Transverse colon (tissue), 4 donors: ENCODE measurements around the gene DOCK3. TPM values are rescaled to one million over a fixed set of nuclear protein-coding genes. Genes with fewer than 3 reads are reported as not detected.

Source experiments
- DNase-seq: peaks from one replicate; pipeline ENCODE4 v3.0.0-alpha.2; 2019
- H3K27ac ChIP-seq, 4 donors: fragments of 200-600 bp; sonication (generic); 2 replicates each; pipeline ENCODE4 v1.5.1; 2016 to 2018; ENCODE audit warnings: inconsistent platforms in 4 of 4
- H3K27me3 ChIP-seq: fragments of 200-600 bp; sonication (generic); 2 replicates; pipeline ENCODE4 v1.5.1; 2017; ENCODE audit warnings: inconsistent platforms
- H3K36me3 ChIP-seq, 4 donors: fragments of 200-600 bp; sonication (generic); 2 replicates each; pipeline ENCODE4 v1.5.1; 2017 to 2019; ENCODE audit warnings: inconsistent platforms in 4 of 4
- H3K4me1 ChIP-seq, 4 donors: fragments of 200-600 bp; sonication (generic); 2 replicates each; pipeline ENCODE4 v1.5.1; 2017 to 2020; ENCODE audit warnings: inconsistent platforms in 4 of 4
- H3K4me3 ChIP-seq, 4 donors: fragments of 200-600 bp; sonication (generic); 1 replicate in 1 of 4; 2 replicates in 3 of 4; pipeline versions ENCODE4 v1.5.1 to v1.6.1; 2017 to 2019; ENCODE audit warnings: inconsistent platforms in 4 of 4
- H3K9me3 ChIP-seq, 2 donors: fragments of 200-600 bp; sonication (generic); 2 replicates each; pipeline ENCODE4 v1.5.1; 2017 to 2019; ENCODE audit warnings: inconsistent platforms in 2 of 2
- CTCF ChIP-seq, 5 experiments: fragments of 200-600 bp in 3 of 5; fragments of 450-650 bp in 2 of 5; sonication (generic) in 3 of 5; IDR thresholded peaks; 1 replicate in 2 of 5; 2 replicates in 3 of 5; pipeline ENCODE4 v1.5.1; 2016 to 2017; ENCODE audit warnings: antibody characterized with exemption in 5 of 5, inconsistent platforms in 3 of 5, mild to moderate bottlenecking in 2 of 5, moderate library complexity in 1 of 5
- EP300 ChIP-seq: sonication (generic); formaldehyde crosslinking; IDR thresholded peaks from one replicate; pipeline ENCODE4 v1.6.1; 2017; ENCODE audit warnings: antibody characterized with exemption, low read depth
- POLR2A ChIP-seq: fragments of 450-650 bp; IDR thresholded peaks from one replicate; pipeline ENCODE4 v1.6.1; 2016; ENCODE audit warnings: antibody characterized with exemption, mild to moderate bottlenecking, moderate library complexity
- POLR2AphosphoS5 ChIP-seq, 3 donors: sonication (generic); formaldehyde crosslinking; IDR thresholded peaks; one replicate each; pipeline ENCODE4 v1.6.1; 2016; ENCODE audit warnings: antibody characterized with exemption in 3 of 3
- WGBS, 2 donors: methylation state at CpG; one replicate each; pipeline ENCODE4 v1.1.5; 2018; ENCODE audit warnings: low coverage in 1 of 2; 5-methylcytosine and 5-hydroxymethylcytosine counted together
- in situ Hi-C, 4 donors: fragments of 200-750 bp; cut with MboI; loops; one replicate each; pipeline versions ENCODE4 v1.15.0 to v1.15.1; 2017; ENCODE audit warnings: low sequenced_read_pairs in 3 of 4, low pct_ligation_motif_present in 1 of 4, low pct_unique_long_range_greater_than_20kb in 1 of 4
- intact Hi-C: fragments of 100-400 bp; cut with DNase I; formaldehyde crosslinking; loops from one replicate; pipeline ENCODE4 v1.15.1; 2023; ENCODE audit warnings: low total_unique reads
- total RNA-seq, 4 donors: library from RNA; depleted of rRNA; stranded (reverse); fragments of >200 nt; gene quantifications; one replicate each; pipeline ENCODE4 v1.1.0, GENCODE V29; 2016

DOCK3 gene
- total RNA-seq, 4 donors from 2014 or later = 0.41 to 0.75 (median 0.62) TPM

- DNase-seq = no peak
Observed at GRCh38 chr3:50815844-50816243, 141.1 kb downstream of the DOCK3 start.

GRCh38 chr3:50816894-50817293, 142.2 kb downstream of the DOCK3 start:
- no peaks in the 10 kb centered on the region for H3K27me3 ChIP-seq
- DNase-seq = no peak
- no peaks in the 10 kb centered on the region for H3K9me3 ChIP-seq
- TF ChIP-seq POLR2AphosphoS5 (IDR thresholded peaks at IDR 0.05) (no peak), CTCF (IDR thresholded peaks at IDR 0.05) (no peak), EP300 (no peak), POLR2A (no peak)
- WGBS, 2 donors = 36 to 71% methylated on average over 1 to 3 of the region's 3 CpGs
- intact Hi-C loops (no loop called here), in situ Hi-C loops (no loop called here)
- H3K4me1 ChIP-seq = no peaks in the 10 kb centered on the region
- H3K4me3 ChIP-seq = no peak overlapping the region
- no peaks in the 10 kb centered on the region for H3K36me3 ChIP-seq
- H3K27ac ChIP-seq = no peak overlapping the region

More at GRCh38 chr3:50815844-50816243, 141.1 kb downstream of the DOCK3 start:
- Histone ChIP-seq H3K9me3 (no peaks in the 10 kb centered on the region), H3K27ac (no peak overlapping the region), H3K4me1 (no peaks in the 10 kb centered on the region), H3K36me3 (no peaks in the 10 kb centered on the region), H3K27me3 (no peaks in the 10 kb centered on the region), H3K4me3 (no peak overlapping the region)
- TF ChIP-seq POLR2AphosphoS5 (IDR thresholded peaks at IDR 0.05) = no peak
- no peak for TF ChIP-seq POLR2A
- in situ Hi-C loops = no loop called here
- intact Hi-C loops = no loop called here

- no peaks in the 10 kb centered on the region for H3K27me3 ChIP-seq
- DNase-seq = no peak
- intact Hi-C loops (no loop called here), in situ Hi-C loops (no loop called here)
- H3K4me3 ChIP-seq = no peak overlapping the region
- no peaks in the 10 kb centered on the region for H3K4me1 ChIP-seq
- no peaks in the 10 kb centered on the region for H3K36me3 ChIP-seq
- TF ChIP-seq CTCF (IDR thresholded peaks at IDR 0.05) = no peak
- TF ChIP-seq POLR2AphosphoS5 (IDR thresholded peaks at IDR 0.05) = no peak
- no peak for TF ChIP-seq EP300
- TF ChIP-seq POLR2A = no peak
- no peaks in the 10 kb centered on the region for H3K9me3 ChIP-seq
- no peak overlapping the region for H3K27ac ChIP-seq
- 29 to 65% methylated on average over 2 to 3 of the region's 3 CpGs for WGBS, 2 donors
Observed at GRCh38 chr3:50817756-50818529, 143.2 kb downstream of the DOCK3 start.

GRCh38 chr3:50819882-50820281, 145.2 kb downstream of the DOCK3 start:
- no peaks in the 10 kb centered on the region for H3K36me3 ChIP-seq
- no peaks in the 10 kb centered on the region for H3K9me3 ChIP-seq
- no peak overlapping the region for H3K4me3 ChIP-seq
- H3K27me3 ChIP-seq = no peaks in the 10 kb centered on the region
- H3K27ac ChIP-seq = no peak overlapping the region
- TF ChIP-seq CTCF (IDR thresholded peaks at IDR 0.05) (no peak), EP300 (no peak), POLR2A (no peak), POLR2AphosphoS5 (IDR thresholded peaks at IDR 0.05) (no peak)
- 89 to 93% methylated on average over 5 of the region's 5 CpGs for WGBS, 2 donors
- H3K4me1 ChIP-seq = no peaks in the 10 kb centered on the region
- intact Hi-C loops (no loop called here), in situ Hi-C loops (no loop called here)
- DNase-seq = no peak

- H3K9me3 ChIP-seq = no peaks in the 10 kb centered on the region
- no peaks in the 10 kb centered on the region for H3K27me3 ChIP-seq
- intact Hi-C loops = no loop called here
- TF ChIP-seq EP300 (no peak), POLR2AphosphoS5 (IDR thresholded peaks at IDR 0.05) (no peak), POLR2A (no peak), CTCF (IDR thresholded peaks at IDR 0.05) (no peak)
- WGBS, 2 donors = 37 to 78% methylated on average over 1 of the region's 1 CpG
- no peaks in the 10 kb centered on the region for H3K36me3 ChIP-seq
- no peaks in the 10 kb centered on the region for H3K4me1 ChIP-seq
- no peak for DNase-seq
- H3K4me3 ChIP-seq = no peak overlapping the region
- H3K27ac ChIP-seq = no peak overlapping the region
- in situ Hi-C loops = no loop called here
Observed at GRCh38 chr3:50825841-50826240, 151.1 kb downstream of the DOCK3 start.
